Superior temporal gyrus (tissue), 1 donor: Measurements from ENCODE around the gene AKR7A3.
"Not testable (repeated sequence)": the region's sequence is repeated elsewhere in the genome, so short reads cannot be mapped to it uniquely, and the experiment has no call there.

Experiments
- DNase-seq: peaks from one replicate; pipeline ENCODE4 v3.0.0-alpha.2; 2016; ENCODE audit errors: extremely low spot score

Gene AKR7A3

DNA sequence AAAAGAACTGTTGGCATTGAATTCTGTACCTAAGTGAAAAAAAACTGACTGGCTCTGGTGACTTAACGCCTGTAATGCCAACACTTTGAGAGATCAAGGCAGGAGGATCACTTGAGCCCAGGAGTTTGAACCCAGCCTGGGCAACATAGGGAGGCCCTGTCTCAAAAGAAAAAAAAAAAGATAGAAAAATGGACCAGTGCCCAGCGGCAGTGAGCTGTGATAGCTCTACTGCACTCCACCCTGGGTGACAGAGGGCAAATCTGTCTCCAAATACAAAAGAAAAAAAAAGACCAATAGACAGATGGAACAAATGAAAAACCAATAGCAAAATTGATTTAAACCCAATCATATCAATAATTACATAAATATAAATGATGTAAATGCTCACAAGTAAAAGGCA, 674 bp upstream of the AKR7A3 start:
- DNase-seq: no peak

DNA sequence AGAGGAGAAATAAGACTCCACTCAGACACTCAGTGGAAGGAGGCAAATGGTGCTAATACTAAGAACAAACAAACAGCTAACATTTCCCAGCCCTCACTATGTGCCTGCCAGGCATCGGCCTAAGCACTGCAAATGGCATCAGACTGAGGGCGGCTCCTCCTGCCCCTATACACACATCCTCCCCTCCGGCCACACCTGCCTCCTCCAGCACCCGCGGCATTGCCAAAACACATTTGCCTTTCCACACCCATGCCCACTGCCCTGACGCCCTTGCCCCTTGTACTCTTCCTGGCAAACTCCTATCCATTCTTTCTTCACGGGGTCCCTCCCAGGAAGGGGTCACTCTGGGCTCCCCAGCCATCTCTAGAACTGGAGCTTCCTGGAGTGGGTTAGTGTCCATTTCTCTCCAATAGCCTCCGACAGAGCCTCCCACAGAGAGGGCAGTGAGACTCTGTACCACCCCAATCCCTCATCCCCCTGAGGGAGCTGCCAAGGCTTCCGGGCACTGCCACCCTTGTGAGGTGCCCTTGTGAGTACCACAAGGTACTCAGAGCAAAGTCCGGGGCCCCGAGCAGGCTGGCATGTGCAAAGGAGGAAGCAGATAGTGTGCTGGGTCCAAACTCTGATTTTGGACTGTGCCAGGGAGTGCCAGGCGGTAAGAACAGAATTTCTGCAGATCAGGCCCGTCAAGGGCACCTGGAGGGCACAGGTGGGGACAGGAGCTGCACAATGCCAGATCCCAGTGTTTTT, 959 bp downstream of the AKR7A3 start:
- no peak for DNase-seq

DNA sequence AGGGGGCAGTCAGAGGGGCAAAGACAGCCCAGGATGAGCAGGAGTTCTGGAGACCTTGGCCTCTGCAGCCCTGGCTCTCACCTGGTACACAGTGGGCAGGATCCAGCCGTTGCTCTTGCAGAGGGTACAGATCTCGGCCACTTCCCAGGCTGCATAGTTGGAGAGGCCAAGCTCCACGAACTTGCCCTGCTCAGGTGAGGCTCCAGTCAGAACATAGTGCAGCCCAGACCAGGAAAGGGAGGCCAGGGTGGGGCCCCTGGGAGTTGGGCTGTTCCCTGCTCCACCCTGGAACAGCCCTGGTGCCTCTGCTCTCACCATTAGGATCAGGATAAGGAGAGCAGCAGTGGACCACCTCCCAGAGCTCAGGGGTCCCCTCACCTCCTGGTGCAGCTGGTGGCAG, 2.8 kb downstream of the AKR7A3 start:
- not testable (repeated sequence) for DNase-seq

DNA sequence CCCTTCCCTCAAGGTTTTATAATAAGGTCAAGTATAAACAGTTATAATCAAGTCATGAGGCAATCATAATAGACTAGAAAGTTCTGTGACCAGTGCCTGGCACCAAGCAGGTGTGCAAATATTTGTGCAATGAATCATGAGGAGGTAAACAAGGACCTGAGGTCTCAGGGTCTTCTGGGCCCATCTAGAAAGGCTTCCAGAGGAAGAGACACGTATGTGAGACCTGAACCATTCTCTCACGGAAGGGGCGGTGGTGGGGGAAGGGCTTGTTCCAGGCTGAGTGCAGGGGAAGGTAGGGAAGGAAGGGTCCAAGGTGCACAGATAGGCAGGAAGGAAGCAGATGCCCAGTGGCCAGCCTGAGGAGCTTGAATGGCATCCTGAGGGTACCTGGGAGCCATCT, 3.2 kb downstream of the AKR7A3 start:
- not testable (repeated sequence) for DNase-seq

DNA sequence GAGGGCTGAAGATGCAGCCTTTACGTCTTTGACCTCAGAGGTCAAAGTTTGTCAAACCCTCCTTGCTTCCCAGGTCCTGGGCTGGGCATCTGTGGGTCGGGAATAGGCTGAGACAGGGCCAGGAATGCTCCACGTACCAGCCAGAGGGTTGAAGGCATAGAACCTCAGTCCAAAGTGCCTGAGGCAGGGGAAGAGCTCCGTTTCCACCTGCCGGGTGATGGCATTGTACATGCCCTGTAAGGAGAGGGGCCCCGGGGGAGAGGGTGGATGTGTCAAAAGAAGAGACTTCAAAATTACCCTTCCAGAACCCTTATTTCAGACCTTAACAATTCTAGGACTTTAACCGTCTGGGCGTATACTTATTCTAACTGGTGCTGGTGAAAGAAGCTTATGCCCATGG, 3.7 kb downstream of the AKR7A3 start:
- no peak for DNase-seq

DNA sequence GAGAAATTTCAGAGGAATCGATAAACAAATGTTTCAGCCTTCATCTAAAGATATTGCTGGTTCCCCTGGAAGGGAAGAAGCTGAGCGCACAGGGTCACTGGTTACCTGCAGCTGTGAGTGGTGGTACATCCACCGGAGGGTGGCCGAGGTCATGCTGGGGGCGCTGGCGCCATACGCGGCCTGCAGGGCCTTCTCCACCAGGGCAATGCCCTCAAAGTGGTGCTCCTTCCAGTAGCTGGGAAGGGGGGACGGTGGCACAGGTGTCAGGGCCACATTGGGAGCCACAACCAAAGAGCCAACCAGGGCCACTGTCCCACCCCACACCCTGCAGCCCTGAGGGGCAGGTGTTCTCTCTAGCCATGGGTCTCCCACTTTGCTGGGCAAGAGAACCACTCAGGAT, 4.7 kb downstream of the AKR7A3 start:
- no peak for DNase-seq

DNA sequence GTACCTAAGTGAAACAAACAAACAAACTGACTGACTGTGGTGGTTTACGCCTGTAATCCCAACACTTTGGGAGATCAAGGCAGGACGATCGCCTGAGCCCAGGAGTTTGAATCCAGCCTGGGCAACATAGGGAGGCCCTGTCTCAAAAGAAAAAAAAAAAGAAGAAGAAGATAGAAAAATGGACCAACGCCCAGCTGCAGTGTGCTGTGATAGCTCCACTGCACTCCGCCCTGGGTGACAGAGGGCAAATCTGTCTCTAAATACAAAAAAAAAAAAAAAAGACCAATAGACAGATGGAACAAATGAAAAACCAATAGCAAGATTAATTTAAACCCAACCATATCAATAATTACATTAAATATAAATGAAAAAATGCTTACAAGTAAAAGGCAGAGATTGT, 13.9 kb downstream of the AKR7A3 start:
- no peak for DNase-seq

DNA sequence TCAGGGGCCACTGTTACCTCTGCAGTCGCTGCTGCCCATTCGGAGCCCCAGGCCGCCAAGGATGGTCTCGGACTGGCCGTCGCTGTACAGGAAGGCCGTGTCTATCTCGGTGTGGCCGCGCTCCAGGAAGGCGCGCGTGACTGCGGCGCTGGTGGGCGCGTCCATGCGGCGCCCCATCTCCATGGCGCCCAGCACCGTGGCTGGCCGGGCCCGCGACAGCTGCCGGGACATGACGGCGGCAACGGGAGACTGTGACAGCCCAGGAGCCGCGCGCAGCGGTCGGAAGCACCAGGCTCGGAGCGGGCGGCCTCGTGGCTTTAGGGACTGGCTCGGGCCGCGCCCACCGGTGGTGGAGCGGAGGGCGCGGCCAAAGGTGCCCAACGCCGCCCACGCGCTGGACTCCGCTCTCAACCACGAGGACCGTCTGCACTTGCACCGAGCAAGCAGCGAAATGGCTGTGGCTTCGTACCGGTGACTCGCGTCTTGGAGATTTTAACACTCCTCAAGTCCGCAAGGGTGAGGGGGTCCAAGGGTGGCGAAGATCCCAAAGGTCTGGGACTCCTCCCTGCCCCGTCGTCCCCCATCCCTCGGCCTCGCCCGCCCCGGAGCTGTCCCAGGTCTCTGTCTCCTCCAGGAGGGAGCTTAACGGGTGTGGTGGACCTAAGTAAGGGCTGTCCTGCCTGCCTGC, 14.6 kb downstream of the AKR7A3 start:
- DNase-seq: not testable (repeated sequence)

DNA sequence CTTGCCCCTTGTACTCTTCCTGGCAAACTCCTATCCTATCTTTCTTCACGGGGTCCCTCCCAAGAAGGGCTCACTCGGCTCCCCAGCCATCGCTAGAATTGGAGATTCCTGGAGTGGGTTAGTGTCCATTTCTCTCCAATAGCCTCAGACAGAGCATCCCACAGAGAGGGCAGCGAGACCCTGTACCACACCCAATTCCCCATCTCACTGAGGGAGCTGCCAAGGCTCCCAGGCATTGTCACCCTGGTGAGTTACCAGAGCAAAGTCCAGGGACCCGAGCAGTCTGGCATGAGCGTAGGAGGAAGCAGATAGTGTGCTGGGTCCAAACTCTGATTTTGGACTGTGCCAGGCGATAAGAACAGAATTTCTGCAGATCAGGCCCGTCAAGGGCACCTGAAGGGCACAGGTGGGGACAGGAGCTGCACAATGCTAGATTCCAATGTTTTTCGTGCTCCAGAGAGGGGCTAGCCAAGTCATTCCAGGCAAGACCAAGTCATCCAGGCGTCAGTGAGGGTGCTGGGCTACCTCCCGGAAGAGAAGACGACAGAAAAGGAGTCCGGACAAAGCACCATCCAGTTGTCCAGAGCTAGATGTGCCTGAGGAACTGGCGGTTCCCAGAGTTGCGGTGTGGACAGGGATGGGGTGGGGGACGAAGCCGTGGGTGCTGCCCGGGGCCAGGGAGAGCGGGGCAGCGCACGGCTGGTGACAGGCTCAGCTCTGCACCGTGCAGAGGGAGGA, 15.3 kb downstream of the AKR7A3 start:
- no peak for DNase-seq

DNA sequence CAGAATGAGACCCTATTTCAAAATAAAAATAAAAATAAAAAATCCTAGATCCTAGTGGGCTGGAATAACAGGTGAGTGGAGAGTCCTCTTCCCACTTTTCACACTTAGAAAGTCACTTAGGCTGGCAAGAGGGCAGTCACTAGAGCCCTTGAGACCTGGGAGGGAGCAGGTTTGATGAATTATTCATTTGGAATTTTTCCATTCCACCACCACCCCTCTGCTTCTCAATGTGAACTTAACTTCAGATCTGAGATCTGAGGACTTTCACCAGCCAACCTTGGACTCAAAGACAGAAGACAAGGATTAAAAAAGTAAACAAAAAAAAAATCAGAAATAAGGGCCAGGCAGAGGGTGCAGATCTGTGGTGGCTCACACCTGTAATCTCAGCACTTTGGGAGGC, 16.5 kb downstream of the AKR7A3 start:
- DNase-seq: no peak

DNA sequence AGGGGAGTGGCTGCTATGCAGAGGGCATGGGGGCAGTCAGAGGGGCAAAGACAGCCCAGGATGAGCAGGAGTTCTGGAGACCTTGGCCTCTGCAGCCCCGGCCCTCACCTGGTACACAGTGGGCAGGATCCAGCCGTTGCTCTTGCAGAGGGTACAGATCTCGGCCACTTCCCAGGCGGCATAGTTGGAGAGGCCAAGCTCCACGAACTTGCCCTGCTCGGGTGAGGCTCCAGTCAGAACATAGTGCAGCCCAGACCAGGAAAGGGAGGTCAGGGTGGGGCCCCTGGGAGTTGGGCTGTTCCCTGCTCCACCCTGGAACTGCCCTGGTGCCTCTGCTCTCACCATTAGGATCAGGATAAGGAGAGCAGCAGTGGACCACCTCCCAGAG, 18.2 kb downstream of the AKR7A3 start:
- not testable (repeated sequence) for DNase-seq

DNA sequence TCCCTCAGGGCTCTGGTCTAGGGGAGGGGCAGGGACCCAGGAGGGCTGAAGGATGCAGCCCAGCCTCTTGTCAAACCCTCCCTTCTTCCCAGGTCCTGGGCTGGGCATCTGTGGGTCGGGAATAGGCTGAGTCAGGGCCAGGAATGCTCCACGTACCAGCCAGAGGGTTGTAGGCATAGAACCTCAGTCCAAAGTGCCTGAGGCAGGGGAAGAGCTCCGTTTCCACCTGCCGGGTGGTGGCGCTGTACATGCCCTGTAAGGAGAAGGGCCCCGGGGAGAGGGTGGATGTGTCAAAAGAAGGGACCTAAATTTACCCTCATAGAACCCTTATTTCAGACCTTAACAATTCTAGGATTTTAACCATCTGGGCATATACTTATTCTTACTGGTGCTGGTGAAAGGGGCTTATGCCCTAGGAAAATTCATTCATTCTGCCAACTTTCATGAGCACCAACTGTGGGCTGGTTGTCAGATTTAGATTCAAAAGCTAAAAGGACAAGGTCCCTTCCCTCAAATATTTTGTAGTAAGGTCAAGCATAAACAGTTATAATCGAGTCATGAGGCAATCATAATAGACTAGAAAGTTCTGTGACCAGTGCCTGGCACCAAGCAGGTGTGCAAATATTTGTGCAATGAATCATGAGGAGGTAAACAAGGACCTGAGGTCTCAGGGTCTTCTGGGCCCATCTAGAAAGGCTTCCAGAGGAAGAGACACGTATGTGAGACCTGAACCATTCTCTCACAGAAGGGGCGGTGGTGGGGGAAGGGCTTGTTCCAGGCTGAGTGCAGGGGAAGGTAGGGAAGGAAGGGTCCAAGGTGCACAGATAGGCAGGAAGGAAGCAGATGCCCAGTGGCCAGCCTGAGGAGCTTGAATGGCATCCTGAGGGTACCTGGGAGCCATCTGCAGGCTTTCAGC, 18.9 kb downstream of the AKR7A3 start:
- not testable (repeated sequence) for DNase-seq

DNA sequence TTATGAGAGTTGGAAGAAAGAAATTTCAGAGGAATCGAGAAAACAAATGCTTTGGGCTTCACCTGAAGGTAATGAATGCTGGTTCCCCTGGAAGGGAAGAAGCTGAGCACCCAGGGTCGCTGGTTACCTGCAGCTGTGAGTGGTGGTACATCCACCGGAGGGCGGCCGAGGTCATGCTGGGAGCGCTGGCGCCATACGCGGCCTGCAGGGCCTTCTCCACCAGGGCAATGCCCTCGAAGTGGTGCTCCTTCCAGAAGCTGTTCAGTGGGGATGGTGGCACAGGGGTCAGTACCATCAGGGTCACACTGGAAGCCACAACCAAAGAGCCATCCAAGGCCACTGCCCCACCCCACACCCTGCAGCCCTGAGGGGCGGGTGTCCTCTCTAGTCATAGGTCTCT, 20.1 kb downstream of the AKR7A3 start:
- DNase-seq: no peak

DNA sequence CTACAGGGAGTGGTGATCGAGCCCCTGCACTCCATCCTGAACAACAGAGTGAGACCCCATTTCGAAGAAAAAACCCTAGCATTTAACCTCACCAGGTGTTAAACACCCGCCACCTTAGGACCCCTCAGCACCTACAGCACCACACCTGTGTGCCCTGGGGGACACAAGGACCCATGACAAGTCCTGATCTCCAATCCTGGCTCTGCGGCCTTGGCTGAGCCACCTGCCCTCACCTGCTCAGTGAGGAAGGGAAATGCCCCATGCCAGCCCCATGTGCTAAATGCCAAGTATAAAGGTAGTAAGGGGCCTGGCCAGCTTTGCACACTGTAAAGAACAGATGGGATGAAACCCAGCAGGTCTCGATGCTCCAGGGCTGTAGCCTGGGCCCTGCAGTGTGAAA, 25.8 kb downstream of the AKR7A3 start:
- DNase-seq: no peak

DNA sequence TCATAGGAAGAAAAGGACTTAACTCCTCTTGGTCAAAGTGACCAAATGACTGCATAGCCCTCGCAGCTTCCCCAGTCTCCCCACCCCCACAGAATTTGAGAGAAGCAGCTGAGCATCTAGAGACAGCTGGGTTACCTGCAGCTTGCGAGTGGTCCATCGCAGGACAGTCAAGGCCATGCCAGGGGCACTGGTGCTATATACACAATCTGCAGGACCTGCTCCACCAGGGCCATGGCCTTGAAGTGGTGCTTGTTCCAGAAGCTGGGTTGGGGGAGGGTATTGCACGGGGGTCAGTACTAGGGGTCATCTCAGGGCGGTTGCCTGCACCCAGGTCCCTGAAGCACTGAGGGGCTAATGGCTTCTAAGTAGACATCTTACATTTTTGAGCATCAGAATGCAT, 26.5 kb downstream of the AKR7A3 start:
- no peak for DNase-seq

DNA sequence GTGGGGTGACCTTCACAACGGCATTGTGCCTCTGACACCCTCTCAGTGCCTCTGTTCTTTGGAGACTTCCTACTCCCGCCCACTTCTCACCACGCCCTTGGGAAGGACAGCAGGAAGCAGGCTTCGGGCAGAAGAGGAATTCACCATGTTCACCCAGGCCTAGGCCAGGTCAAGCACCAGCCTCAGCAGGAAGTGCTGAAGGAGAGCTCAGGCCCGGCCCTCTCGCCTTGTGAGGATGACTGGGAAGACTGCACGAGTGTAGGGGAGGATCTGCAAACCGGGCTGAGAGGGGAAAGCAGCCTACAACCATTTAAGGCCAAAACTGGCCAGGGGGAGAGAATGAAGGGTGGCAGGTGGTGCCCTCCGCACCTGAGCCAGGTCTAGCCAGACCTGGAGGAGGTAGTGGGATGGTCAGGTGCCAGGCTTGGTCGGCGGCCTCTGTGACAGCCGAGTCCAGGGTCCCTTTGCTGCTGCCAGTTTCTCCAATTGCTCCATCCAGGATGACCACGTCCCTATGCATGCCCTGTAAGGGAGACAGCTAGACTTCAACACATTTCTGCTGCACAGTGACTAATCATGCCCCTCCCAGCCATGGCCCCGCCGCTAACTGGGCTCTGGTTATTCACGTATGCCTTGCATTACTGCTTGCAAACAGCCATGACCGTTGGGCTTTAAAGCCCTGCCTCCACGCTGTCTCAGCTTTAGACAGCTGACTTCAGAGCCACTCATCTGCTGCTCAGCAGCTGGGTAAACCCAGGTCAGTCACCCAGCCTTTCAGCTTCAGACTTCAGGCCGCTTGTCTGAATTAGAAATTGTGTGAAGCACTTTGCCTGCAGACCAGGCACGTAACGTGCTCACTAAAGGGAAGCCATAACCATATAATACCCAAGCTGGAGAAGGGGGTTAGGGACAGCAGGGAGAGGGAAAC, 28.1 kb downstream of the AKR7A3 start:
- no peak for DNase-seq

DNA sequence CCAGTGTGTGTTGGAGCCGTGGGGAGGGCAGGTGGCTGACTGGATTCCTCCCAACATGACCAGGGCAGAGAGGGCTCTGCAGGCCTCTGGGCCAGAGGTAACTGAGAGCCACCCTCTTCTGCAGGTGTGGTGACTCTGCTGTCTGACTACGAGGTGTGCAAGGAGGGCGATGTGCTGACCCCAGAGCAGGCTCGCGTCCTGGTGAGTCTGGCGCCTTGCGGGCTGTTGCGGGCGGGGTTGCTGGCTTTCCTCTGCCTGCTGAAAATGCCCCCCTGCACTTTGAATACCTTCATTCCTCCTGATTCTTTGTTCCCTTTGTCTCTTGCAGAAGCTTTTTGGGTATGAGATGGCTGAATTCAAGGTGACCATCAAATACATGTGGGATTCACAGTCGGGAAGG, 30.2 kb downstream of the AKR7A3 start:
- DNase-seq: no peak

DNA sequence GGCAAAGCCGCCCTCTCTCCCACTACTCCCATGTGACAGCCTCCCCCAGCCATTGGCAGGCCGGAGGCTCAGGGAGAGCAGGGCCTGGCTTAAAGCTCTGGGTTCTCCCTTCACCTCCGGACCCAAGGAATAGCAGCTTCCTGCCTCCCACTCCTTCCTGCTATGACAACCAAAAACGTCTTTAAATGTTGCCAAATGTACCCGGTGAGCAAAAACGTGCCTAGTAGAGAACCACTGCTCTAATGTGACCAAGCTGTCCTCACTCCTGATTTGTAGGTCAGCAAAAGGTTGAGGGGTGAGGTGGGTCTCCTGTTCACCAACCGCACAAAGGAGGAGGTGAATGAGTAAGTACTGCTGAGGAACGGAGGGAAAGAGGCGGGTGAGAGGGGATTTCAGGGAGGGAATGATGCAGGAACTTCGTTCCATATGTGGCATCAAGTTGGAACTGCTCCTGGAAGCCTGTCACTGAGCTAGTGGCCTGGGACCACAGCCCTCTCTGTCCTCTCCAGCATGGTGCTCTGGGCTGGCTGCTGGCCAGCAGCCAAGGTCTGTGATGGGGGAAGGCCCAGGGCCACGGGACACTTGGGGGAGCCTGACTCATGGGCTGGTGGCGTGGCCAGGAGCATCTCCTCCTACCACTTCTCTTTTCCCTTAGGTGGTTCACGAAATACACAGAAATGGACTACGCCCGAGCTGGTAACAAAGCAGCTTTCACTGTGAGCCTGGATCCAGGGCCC, 31.2 kb downstream of the AKR7A3 start:
- no peak for DNase-seq

DNA sequence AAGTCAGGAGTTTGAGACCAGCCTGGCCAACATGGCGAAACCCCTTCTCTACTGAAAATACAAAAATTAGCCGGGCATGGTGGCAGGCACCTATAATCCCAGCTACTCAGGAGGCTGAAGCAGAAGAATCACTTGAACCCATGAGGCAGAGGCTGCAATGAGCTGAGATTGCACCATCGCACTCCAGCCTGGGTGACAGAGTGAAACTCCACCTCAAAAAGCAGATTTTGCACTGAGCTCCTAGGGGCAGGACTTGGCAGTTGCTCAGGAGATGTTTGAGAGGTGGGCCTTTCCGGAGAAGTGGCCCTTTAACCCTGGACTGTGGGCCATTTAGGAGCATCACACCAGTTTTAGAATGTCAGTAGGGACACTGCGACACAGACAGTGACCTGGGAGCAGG, 32.3 kb downstream of the AKR7A3 start:
- DNase-seq: not testable (repeated sequence)

DNA sequence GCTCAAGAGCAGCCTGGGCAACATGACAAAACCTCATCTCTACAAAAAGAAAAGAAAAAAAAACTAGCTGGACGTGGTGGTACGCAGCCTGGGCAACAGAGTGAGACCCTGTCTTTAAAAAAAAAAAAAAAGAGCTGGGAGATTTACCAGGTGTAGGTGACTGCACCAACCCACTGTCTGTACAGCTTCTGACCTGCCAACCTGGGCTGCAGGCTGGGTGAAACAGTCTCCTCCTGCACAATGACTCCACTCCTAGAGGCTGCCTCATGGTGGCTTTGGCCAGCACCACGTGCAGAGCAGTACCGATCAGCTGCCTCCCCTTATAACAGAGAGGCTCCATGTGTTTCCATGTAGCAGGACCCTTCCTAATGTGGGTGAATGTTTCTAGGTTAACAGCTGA, 33.3 kb downstream of the AKR7A3 start:
- no peak for DNase-seq
